Measurements from ENCODE around the gene FYCO1. TPM values are rescaled to one million over a fixed set of nuclear protein-coding genes. Genes with fewer than 3 reads are reported as not detected.

Gene FYCO1
- total RNA-seq, 1 donor, result 57.8 TPM

DNA sequence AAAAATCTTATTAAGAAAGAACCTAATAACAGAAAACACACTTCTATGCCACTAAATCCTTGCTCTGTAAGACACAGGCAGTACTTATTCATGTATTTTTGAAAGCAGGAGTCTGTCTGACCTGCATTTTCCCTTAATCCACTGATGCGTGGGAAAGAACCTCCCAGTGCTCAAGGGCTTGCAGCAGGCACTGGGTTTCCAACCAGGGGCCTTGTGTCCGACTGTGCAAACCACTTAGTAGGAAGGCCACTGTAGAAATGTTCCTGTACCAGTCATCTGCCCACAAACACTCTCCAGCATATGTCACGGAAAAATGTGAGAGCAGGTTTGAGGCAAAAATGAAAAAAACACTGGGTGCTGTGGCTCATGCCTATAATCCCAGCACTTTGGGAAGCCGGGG is 39.9 kb downstream of the FYCO1 start:
- DNase-seq (ENCODE audit: low read depth), result no peak
- TF ChIP-seq, protein P1, sequence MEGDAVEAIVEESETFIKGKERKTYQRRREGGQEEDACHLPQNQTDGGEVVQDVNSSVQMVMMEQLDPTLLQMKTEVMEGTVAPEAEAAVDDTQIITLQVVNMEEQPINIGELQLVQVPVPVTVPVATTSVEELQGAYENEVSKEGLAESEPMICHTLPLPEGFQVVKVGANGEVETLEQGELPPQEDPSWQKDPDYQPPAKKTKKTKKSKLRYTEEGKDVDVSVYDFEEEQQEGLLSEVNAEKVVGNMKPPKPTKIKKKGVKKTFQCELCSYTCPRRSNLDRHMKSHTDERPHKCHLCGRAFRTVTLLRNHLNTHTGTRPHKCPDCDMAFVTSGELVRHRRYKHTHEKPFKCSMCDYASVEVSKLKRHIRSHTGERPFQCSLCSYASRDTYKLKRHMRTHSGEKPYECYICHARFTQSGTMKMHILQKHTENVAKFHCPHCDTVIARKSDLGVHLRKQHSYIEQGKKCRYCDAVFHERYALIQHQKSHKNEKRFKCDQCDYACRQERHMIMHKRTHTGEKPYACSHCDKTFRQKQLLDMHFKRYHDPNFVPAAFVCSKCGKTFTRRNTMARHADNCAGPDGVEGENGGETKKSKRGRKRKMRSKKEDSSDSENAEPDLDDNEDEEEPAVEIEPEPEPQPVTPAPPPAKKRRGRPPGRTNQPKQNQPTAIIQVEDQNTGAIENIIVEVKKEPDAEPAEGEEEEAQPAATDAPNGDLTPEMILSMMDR (IDR thresholded peaks at IDR 0.05; ENCODE audit: insufficient read depth, low read length), result no peak

DNA sequence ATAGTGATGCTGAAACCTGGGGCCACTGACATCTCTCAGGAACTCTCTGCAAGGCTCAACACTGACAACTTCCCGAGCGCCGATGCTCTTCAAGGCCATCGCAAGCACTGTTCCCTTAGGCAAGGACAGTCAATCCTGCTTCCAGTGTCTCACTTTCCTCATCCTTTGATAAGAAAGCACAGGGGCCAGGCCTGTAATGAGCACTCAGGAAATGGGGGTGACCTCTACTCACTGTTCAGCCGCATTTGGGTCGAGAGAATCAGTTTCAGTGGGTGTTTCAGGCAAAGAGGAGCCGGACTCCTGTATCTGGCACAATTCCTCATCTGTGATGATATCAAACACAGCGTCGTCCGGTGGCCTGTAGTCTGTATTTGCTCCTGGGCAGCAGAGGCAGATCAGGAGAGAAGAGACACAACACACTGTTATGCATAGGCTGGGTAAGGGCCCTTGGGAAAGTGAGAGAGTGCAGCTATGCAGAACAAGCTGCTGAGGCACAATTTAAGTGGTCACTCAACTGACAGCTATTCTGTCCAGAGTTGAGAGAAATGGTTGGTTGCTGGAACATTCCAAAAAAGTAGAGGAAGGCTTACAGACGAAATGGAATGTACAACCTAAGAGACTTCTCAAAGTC is 40.5 kb downstream of the FYCO1 start:
- TF ChIP-seq, protein P1 (IDR thresholded peaks at IDR 0.05; ENCODE audit: insufficient read depth, low read length), result no peak
- no peak for DNase-seq (ENCODE audit: low read depth)
- H3K4me3 ChIP-seq (ENCODE audit: low read depth, low read length), result no peak overlapping the region

More for the DNA sequence above, 39.9 kb downstream of the FYCO1 start:
- no peak overlapping the region for H3K4me3 ChIP-seq (ENCODE audit: low read depth, low read length)

DNA sequence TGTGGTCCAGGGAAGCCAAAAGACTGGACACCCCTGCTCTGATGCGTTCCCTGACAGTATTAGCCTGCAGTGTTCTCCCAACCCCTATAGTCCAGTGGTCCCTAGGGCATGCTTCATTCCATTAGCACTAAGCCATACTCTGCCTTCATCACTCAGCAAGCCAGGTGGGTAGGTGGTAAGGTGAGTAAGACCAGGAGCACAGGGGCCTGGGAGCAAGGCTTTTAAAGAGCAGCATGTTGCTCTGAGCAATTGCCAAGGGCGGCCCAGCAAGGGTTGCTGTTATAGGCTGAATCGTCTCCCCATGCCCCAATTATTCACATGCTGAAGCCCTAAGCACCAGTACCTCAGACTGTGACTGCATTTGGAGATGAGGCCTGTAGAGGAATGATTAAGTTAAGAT is 41.3 kb downstream of the FYCO1 start:
- TF ChIP-seq, protein P1 (IDR thresholded peaks at IDR 0.05; ENCODE audit: insufficient read depth, low read length), result no peak
- no peak for DNase-seq (ENCODE audit: low read depth)
- no peak overlapping the region for H3K4me3 ChIP-seq (ENCODE audit: low read depth, low read length)

DNA sequence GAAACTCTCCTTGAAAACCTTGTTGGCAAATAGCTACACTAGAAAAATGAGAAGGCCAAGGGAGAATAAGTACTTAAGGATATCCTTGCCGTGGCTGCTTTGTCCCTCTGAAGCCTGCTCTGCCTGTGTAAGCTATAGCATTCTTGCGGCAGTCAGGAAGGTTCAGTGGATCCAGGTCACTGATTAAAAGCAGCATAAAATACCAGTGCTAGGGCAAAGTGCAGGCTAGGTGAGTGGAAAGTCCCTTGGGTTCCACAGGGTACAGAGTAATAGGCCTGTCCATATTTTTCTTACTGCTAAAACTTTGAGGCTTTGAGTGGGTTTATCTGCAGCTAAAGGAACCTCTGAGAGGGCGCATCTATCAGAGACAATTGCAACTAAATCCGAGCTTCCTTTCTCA is 42.1 kb downstream of the FYCO1 start:
- TF ChIP-seq, protein P1 (IDR thresholded peaks at IDR 0.05; ENCODE audit: insufficient read depth, low read length), result no peak
- DNase-seq (ENCODE audit: low read depth), result no peak
- no peak overlapping the region for H3K4me3 ChIP-seq (ENCODE audit: low read depth, low read length)

DNA sequence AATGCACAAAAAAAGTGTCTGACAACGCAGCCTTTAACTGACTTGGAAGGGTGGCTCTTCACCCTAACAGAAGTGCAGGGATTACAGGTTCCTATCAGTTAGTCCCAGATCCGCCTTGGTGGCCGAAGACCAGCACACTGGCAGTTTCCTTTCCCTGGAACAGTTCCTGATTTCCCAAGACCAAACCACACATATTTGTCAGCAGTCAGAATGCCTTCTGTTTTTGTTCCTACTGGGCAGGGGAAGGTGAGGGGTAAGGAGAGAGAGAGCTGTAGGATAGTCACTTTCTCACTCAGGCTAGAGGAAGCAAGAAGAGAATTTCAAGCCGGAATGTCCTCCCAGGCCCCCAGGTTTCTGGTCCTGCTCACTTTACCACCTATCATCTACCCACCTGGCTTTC is 43.2 kb downstream of the FYCO1 start:
- H3K4me3 ChIP-seq (ENCODE audit: low read depth, low read length), result no peak overlapping the region
- DNase-seq (ENCODE audit: low read depth), result no peak
- TF ChIP-seq, protein P1 (IDR thresholded peaks at IDR 0.05; ENCODE audit: insufficient read depth, low read length), result no peak

DNA sequence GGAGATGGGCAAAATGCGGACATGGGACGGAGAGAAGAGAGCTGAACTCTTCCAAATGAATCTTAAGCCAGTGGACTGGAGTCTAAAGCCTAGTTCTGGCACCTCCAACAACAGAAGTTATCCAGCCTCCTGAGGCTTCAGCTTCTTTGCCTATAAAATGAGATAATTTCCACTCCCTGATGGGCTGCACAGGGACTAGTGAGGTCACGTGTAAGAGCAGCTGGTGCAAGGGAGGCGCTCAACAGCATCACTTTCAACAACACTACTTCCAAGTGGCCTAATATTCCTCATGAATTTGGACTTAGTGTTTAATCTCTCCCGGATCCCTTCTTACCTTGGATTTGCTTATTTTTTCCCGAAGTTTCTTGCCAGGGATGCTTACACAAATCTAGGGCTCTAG is 43.7 kb downstream of the FYCO1 start:
- no peak for DNase-seq (ENCODE audit: low read depth)
- no peak overlapping the region for H3K4me3 ChIP-seq (ENCODE audit: low read depth, low read length)
- TF ChIP-seq, protein P1 (IDR thresholded peaks at IDR 0.05; ENCODE audit: insufficient read depth, low read length), result no peak
